Mucosa of descending colon (tissue), 3 donors: ENCODE measurements around the gene SRBD1. TPM values are rescaled to one million over a fixed set of nuclear protein-coding genes. Genes with fewer than 3 reads are reported as not detected.

Source experiments
- ATAC-seq: fragments of 200-7000 bp; cut with Tn5 transposase; one replicate; pipeline ENCODE4 v1.9.1; 2020; ENCODE audit warnings: mild to moderate bottlenecking, moderate library complexity
- DNase-seq, 3 donors: peaks; one replicate each; pipeline ENCODE4 v3.0.0-alpha.2; 2020
- H3K36me3 ChIP-seq: fragments of 200-600 bp; one replicate; pipeline ENCODE4 v1.8.0; 2021; ENCODE audit warnings: low read depth, mild to moderate bottlenecking
- H3K4me1 ChIP-seq: fragments of 200-600 bp; one replicate; pipeline ENCODE4 v1.8.0; 2021; ENCODE audit warnings: low read depth, mild to moderate bottlenecking
- H3K4me3 ChIP-seq: fragments of 200-600 bp; one replicate; pipeline ENCODE4 v1.8.0; 2021; ENCODE audit warnings: mild to moderate bottlenecking
- H3K9me3 ChIP-seq: fragments of 200-600 bp; one replicate; pipeline ENCODE4 v1.8.0; 2021; ENCODE audit warnings: mild to moderate bottlenecking
- intact Hi-C, 2 donors: fragments of 100-400 bp; cut with DNase I in 1 of 2; cut with micrococcal nuclease in 1 of 2; formaldehyde crosslinking; loops; one replicate each; pipeline versions ENCODE4 v1.11.0 to v1.11.1; 2022; cut with DNase I, micrococcal nuclease
- total RNA-seq, 3 donors: library from RNA; stranded (reverse); fragmentation: NEBNext Ultra II Directional in 2 of 3; extraction: Animal tissue kit (Norgen Biotek cat#: 25700) in 2 of 3; gene quantifications; one replicate each; pipeline versions ENCODE4 v1.2.1 to v1.2.4, GENCODE V29; 2021 to 2023
- TF ChIP-seq, protein P1 (sequence below): fragments of 200-600 bp; IDR thresholded peaks from one replicate; pipeline ENCODE4 v1.8.0; 2022; ENCODE audit warnings: antibody characterized with exemption, mild to moderate bottlenecking
- donor health status: DM: no; HTN: no; CAD: no; lungs with moderate emphysema.
- donor health status: DM: no; HTN: no; CAD: no.
- donor health status: DM: no; HTN: yes; CAD: no.

Gene SRBD1
- total RNA-seq, 3 donors from 2014 or later, result 17.2 to 20.9 (median 17.3) TPM

DNA sequence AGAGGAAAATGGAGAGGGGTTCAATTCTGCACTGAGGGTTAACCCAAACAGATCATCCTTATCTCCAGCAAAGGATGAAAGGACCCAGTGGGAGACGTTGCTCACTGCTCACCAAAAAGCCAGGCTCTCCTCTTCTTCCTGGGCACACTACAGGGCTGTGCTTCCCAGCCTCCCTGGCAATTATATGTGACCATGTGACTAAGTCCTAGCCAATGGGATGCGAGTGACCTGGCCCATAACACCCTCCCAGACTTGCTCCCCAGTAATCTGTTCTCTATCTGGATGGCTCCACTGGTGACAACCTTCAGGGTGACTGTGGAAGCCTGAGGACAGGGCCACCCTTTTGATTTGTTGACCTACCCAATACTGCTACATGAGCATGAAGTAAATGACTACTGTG lies 29.5 kb upstream of the SRBD1 start:
- intact Hi-C loops, result loop anchor here (5.0 kb wide), 1 partner anchor 297 kb away; no protein-coding TSS in a partner anchor

DNA sequence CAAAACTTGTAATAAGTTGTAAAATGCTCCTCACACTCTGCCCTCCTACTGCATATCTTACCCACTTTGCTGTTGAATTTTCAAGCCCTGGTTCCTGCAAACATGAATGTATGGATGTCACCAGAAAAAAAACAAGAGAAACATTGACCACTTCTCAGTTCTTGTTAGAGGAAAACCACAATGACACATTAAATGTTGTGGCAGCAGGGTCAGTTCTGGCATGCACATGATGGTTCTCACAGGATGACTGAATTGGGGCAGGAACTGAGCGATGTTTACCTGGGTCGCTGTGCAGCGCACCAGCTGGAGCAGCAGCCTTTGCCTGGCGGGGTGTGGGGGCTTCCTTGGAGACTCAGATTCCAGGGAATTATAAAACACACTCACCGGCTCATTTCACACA lies 26.4 kb upstream of the SRBD1 start:
- no peaks in the 10 kb centered on the region for H3K36me3 ChIP-seq
- DNase-seq (no peak), ATAC-seq (no peak)
- no peak overlapping the region for H3K4me3 ChIP-seq
- H3K4me1 ChIP-seq, result no peaks in the 10 kb centered on the region
- no peaks in the 10 kb centered on the region for H3K9me3 ChIP-seq
- intact Hi-C loops, result no loop called here
- TF ChIP-seq, protein P1, sequence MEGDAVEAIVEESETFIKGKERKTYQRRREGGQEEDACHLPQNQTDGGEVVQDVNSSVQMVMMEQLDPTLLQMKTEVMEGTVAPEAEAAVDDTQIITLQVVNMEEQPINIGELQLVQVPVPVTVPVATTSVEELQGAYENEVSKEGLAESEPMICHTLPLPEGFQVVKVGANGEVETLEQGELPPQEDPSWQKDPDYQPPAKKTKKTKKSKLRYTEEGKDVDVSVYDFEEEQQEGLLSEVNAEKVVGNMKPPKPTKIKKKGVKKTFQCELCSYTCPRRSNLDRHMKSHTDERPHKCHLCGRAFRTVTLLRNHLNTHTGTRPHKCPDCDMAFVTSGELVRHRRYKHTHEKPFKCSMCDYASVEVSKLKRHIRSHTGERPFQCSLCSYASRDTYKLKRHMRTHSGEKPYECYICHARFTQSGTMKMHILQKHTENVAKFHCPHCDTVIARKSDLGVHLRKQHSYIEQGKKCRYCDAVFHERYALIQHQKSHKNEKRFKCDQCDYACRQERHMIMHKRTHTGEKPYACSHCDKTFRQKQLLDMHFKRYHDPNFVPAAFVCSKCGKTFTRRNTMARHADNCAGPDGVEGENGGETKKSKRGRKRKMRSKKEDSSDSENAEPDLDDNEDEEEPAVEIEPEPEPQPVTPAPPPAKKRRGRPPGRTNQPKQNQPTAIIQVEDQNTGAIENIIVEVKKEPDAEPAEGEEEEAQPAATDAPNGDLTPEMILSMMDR, result no peak

More for the DNA sequence above, 29.5 kb upstream of the SRBD1 start:
- Histone ChIP-seq H3K4me1 (peaks cover 8% of the 10 kb centered on the region), H3K36me3 (no peaks in the 10 kb centered on the region), H3K9me3 (no peaks in the 10 kb centered on the region), H3K4me3 (no peak overlapping the region)
- ATAC-seq (no peak), DNase-seq (no peak)
- TF ChIP-seq, protein P1, result no peak

DNA sequence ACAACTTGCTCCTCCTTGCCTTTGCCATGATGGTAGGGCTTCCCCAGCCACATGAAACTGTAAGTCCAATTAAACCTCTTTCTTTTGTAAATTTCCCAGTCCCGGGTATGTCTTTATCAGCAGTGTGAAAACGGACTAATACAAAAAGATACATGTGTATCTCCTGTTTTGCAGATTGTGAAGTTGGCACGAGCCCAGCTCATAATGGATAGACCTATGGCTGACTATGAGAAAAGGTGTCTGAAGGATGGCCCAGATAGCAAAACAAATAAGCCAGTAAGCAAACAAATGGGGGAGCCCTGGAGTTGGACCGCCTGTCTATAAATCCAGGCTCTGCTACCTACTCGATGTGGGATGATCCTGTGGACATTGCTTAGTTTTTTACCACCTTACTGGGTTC lies 24.9 kb upstream of the SRBD1 start:
- TF ChIP-seq, protein P1, result no peak
- Histone ChIP-seq H3K4me3 (no peak overlapping the region), H3K36me3 (no peaks in the 10 kb centered on the region), H3K9me3 (no peaks in the 10 kb centered on the region), H3K4me1 (no peaks in the 10 kb centered on the region)
- ATAC-seq (no peak), DNase-seq (no peak)
- intact Hi-C loops, result no loop called here

DNA sequence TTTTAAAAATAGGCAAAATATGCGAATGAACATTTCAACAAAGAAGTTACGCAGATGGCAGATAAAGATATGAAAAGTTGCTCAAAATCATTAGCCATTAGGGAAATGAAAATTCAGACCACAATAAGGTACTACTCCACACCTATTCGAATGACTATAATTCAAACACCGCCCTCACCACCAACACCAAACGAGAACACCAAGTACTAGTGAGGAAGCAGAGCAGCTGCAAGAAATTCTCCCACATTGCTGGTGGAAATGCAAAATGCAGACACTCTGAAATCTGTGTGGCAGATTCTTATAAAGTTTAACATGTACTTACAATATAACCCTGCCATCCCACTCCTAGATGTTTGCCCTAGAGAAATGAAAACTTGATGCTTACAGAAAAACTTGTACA lies 23.2 kb upstream of the SRBD1 start:
- H3K9me3 ChIP-seq, result no peaks in the 10 kb centered on the region
- no peaks in the 10 kb centered on the region for H3K4me1 ChIP-seq
- H3K4me3 ChIP-seq, result no peak overlapping the region
- H3K36me3 ChIP-seq, result no peaks in the 10 kb centered on the region
- intact Hi-C loops, result no loop called here
- TF ChIP-seq, protein P1, result no peak
- ATAC-seq (no peak), DNase-seq (no peak)

DNA sequence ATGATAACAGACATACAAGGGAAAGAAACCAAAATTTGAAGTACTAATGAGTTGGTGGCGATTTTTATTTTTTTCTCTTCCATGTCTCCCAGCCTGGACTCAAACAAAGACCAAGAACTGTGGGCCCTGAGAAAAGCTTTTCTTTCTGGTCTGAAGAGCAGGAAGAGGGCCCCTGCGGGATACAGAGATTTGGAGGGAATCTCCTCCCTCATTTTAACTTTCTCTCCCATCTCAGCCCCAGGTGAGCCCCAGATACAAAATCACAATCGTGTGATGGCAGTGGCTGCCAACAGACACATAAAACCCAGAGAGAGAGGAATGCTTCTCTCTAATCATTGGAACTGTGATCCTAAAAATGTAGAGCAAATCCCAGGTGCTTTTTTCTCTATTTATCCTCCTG lies 20.9 kb upstream of the SRBD1 start:
- no peak for ATAC-seq
- H3K9me3 ChIP-seq, result no peaks in the 10 kb centered on the region
- no peaks in the 10 kb centered on the region for H3K36me3 ChIP-seq
- TF ChIP-seq, protein P1, result no peak
- intact Hi-C loops, result no loop called here
- no peaks in the 10 kb centered on the region for H3K4me1 ChIP-seq
- DNase-seq, result no peak
- no peak overlapping the region for H3K4me3 ChIP-seq

DNA sequence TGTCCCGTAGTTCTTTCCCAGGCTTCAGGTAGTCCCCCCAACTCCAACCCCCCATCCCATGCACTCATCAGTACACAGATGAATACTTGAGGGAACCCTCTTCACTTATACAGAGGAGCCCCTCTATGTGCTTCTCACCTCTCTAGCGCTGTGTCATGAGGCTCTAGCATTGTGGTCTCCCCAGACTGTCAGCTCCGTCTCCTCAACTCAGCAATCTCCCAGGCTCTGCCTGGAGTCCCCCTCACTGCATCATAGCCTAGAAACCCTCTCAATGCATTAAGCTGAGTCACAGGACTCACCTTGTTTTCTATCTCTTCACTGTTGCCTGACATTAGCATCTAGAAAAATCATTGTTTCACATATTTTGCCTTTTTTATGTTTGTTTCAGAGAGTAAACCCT lies 20.3 kb upstream of the SRBD1 start:
- ATAC-seq (no peak), DNase-seq (no peak)
- no peaks in the 10 kb centered on the region for H3K9me3 ChIP-seq
- no peaks in the 10 kb centered on the region for H3K36me3 ChIP-seq
- no peak overlapping the region for H3K4me3 ChIP-seq
- intact Hi-C loops, result no loop called here
- TF ChIP-seq, protein P1, result no peak
- no peaks in the 10 kb centered on the region for H3K4me1 ChIP-seq
